Hepatocyte (in vitro differentiated cells): ENCODE results near the gene ACTR3.

Experiments used
- EZH2 ChIP-seq: fragments of 200-600 bp; sonication (generic); IDR thresholded peaks from 2 replicates; pipeline ENCODE4 v1.6.1; 2016; ENCODE audit warnings: antibody characterized with exemption, mild to moderate bottlenecking, borderline replicate concordance
- EZH2phosphoT487 ChIP-seq: fragments of 200-600 bp; sonication (generic); IDR thresholded peaks from one replicate; pipeline ENCODE4 v1.6.1; 2018; ENCODE audit warnings: antibody characterized with exemption, mild to moderate bottlenecking, low read depth, moderate library complexity; ENCODE audit not compliant: unreplicated experiment, severe bottlenecking
- TF ChIP-seq, protein P1 (sequence below): fragments of 200-600 bp; sonication (generic); IDR thresholded peaks from 2 replicates; pipeline ENCODE4 v1.5.1; 2016; ENCODE audit warnings: antibody characterized with exemption, mild to moderate bottlenecking; ENCODE audit not compliant: poor library complexity

DNA sequence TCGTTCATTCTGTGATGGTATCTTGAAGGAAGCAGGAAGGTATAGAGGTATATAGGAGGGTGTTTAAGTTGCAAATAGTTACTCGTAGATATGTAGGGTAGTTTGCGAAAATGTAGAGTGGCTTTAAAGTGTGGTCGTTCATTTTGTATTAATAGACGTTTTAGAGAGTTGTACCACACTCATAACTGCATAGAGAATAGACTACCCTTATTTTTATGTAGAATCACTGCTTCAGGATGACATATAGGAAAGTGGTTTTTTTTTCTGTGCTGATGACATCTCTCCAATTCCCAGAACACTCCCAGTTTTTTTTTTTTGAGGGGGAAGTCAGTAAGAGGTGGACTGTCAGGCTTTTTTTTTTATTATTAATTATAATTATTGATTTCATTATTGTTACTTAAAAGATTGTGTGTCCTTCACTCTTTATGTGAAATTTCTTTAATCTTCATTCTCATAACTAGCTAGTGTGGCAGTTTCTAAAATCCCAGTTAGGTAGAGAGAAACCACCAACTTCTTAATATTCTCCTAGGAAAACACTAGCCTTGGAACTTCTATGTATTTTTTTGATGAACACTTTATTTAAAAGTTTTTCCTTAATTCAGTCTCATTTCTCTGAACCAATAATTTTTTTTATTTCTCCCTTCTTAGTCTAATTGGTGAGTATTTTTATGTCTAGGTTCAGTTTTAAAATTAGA, 1.5 kb downstream of the ACTR3 start:
- TF ChIP-seq, protein P1, sequence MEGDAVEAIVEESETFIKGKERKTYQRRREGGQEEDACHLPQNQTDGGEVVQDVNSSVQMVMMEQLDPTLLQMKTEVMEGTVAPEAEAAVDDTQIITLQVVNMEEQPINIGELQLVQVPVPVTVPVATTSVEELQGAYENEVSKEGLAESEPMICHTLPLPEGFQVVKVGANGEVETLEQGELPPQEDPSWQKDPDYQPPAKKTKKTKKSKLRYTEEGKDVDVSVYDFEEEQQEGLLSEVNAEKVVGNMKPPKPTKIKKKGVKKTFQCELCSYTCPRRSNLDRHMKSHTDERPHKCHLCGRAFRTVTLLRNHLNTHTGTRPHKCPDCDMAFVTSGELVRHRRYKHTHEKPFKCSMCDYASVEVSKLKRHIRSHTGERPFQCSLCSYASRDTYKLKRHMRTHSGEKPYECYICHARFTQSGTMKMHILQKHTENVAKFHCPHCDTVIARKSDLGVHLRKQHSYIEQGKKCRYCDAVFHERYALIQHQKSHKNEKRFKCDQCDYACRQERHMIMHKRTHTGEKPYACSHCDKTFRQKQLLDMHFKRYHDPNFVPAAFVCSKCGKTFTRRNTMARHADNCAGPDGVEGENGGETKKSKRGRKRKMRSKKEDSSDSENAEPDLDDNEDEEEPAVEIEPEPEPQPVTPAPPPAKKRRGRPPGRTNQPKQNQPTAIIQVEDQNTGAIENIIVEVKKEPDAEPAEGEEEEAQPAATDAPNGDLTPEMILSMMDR: no peak
- TF ChIP-seq EZH2phosphoT487 (no peak), EZH2 (no peak)
